CD4-positive, alpha-beta T cell treated with Interferon alpha-2 for 1 hour (primary cell): ENCODE data around the gene HSPA12A.

Experiments used
- DNase-seq, 2 donors: peaks; one replicate each; pipeline ENCODE4 v3.0.0-alpha.2; 2020 to 2022

HSPA12A gene

GRCh38 chr10:116659049-116659670 lies 83.2 kb downstream of the HSPA12A start:
- DNase-seq, result no peak

GRCh38 chr10:116657863-116658551 lies 84.4 kb downstream of the HSPA12A start:
- DNase-seq, result no peak

GRCh38 chr10:116656044-116656443 lies 86.3 kb downstream of the HSPA12A start:
- no peak for DNase-seq

- no peak for DNase-seq
Measured at GRCh38 chr10:116655568-116655967, 86.8 kb downstream of the HSPA12A start.

- DNase-seq, result no peak
Measured at GRCh38 chr10:116654816-116655215, 87.5 kb downstream of the HSPA12A start.

GRCh38 chr10:116653885-116654284 lies 88.5 kb downstream of the HSPA12A start:
- DNase-seq, result no peak

GRCh38 chr10:116648903-116649302 lies 93.5 kb downstream of the HSPA12A start:
- no peak for DNase-seq

- DNase-seq, result no peak
Measured at GRCh38 chr10:116646502-116646901, 95.9 kb downstream of the HSPA12A start.

GRCh38 chr10:116637830-116638229 lies 104.5 kb downstream of the HSPA12A start:
- DNase-seq, result no peak

GRCh38 chr10:116636976-116637375 lies 105.4 kb downstream of the HSPA12A start:
- DNase-seq, result no peak

- DNase-seq, result no peak
Measured at GRCh38 chr10:116636385-116636784, 106.0 kb downstream of the HSPA12A start.

GRCh38 chr10:116634126-116634975 lies 108.0 kb downstream of the HSPA12A start:
- no peak for DNase-seq

GRCh38 chr10:116633216-116633600 lies 109.2 kb downstream of the HSPA12A start:
- DNase-seq, result no peak

- DNase-seq, result no peak
Measured at GRCh38 chr10:116632596-116633215, 109.7 kb downstream of the HSPA12A start.

GRCh38 chr10:116631871-116632295 lies 110.5 kb downstream of the HSPA12A start:
- no peak for DNase-seq

GRCh38 chr10:116630020-116630419 lies 112.3 kb downstream of the HSPA12A start:
- DNase-seq, result no peak

- no peak for DNase-seq
Measured at GRCh38 chr10:116629340-116629739, 113.0 kb downstream of the HSPA12A start.

- DNase-seq, result no peak
Measured at GRCh38 chr10:116627386-116627933, 114.9 kb downstream of the HSPA12A start.

- no peak for DNase-seq
Measured at GRCh38 chr10:116626815-116627214, 115.6 kb downstream of the HSPA12A start.

- no peak for DNase-seq
Measured at GRCh38 chr10:116625845-116626244, 116.5 kb downstream of the HSPA12A start.

- DNase-seq, result no peak
Measured at GRCh38 chr10:116621934-116622655, 120.3 kb downstream of the HSPA12A start.

GRCh38 chr10:116621476-116621875 lies 120.9 kb downstream of the HSPA12A start:
- DNase-seq, result no peak
